ENCODE measurements around the gene PARD3.

GRCh38 chr10:34711500-34711899 is 103.6 kb downstream of the PARD3 start:
- TF ChIP-seq CTCF (IDR thresholded peaks at IDR 0.05) (no peak), POLR2A (IDR thresholded peaks at IDR 0.05) (no peak)
